Gastrocnemius medialis (tissue), 4 donors: ENCODE data around the gene TMEM236.

Source experiments
- POLR2A ChIP-seq, 2 donors: fragments of 450-650 bp; IDR thresholded peaks; one replicate each; pipeline ENCODE4 v1.6.1; 2017; ENCODE audit warnings: antibody characterized with exemption in 2 of 2, mild to moderate bottlenecking in 2 of 2, moderate library complexity in 2 of 2
- TF ChIP-seq, protein P1 (sequence below), 5 experiments: fragments of 450-650 bp in 3 of 5; fragments of 200-600 bp in 2 of 5; sonication (generic) in 2 of 5; IDR thresholded peaks in 4 of 5; conservative IDR thresholded peaks in 1 of 5; 1 replicate in 4 of 5; 2 replicates in 1 of 5; pipeline ENCODE4 v1.5.1; 2016 to 2019; ENCODE audit warnings: antibody characterized with exemption in 5 of 5, mild to moderate bottlenecking in 3 of 5, moderate library complexity in 3 of 5

DNA sequence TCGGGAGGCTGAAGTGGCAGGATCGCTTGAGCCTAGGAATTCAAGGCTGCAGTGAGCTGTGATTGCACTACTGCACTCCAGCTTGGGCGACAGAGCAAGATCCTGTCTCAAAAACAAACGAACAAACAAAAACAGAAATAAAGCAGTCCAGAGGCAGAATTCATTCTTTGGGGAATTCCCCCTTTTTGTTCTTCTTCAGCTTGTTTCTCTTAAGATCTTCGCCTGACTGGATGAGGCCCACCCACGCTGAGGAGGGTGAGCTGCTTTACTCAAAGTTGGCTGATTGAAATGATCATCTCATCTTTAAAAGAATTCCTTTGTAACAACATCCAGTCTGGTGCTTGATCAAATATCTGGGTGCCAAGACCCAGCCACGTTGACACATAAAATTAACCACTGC lies 67.8 kb downstream of the TMEM236 start:
- TF ChIP-seq, protein P1, sequence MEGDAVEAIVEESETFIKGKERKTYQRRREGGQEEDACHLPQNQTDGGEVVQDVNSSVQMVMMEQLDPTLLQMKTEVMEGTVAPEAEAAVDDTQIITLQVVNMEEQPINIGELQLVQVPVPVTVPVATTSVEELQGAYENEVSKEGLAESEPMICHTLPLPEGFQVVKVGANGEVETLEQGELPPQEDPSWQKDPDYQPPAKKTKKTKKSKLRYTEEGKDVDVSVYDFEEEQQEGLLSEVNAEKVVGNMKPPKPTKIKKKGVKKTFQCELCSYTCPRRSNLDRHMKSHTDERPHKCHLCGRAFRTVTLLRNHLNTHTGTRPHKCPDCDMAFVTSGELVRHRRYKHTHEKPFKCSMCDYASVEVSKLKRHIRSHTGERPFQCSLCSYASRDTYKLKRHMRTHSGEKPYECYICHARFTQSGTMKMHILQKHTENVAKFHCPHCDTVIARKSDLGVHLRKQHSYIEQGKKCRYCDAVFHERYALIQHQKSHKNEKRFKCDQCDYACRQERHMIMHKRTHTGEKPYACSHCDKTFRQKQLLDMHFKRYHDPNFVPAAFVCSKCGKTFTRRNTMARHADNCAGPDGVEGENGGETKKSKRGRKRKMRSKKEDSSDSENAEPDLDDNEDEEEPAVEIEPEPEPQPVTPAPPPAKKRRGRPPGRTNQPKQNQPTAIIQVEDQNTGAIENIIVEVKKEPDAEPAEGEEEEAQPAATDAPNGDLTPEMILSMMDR (IDR thresholded peaks at IDR 0.05 in 4 of 5, conservative IDR thresholded peaks at IDR 0.05 in 1 of 5), result no peak
- TF ChIP-seq POLR2A (IDR thresholded peaks at IDR 0.05), result no peak
